GM18526 (cell line): ENCODE measurements around the gene CACTIN.

Experiments
- POLR2A ChIP-seq: IDR thresholded peaks from 3 replicates; pipeline ENCODE4 v1.6.1; 2011; ENCODE audit not compliant: insufficient read length; ENCODE audit errors: extremely low read depth

CACTIN gene

DNA sequence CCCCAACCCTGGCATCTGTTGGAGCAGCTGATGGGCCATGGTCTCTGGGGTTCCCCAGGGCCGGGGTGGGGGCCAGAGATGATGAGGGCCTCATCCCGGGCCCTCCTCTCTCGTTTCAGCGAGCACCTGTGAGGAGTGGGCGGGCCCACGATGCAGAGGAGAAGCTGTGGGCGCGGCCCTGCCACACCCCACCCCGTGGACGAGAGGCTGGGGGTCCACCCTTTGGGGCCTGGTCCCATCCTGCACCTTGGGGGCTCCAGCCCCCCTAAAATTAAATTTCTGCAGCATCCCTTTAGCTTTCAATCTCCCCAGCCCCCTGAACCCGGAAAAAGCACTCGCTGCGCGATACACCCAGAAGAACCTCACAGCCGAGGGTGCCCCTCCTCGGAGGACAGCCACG is 48.2 kb downstream of the CACTIN start:
- TF ChIP-seq POLR2A = no peak

DNA sequence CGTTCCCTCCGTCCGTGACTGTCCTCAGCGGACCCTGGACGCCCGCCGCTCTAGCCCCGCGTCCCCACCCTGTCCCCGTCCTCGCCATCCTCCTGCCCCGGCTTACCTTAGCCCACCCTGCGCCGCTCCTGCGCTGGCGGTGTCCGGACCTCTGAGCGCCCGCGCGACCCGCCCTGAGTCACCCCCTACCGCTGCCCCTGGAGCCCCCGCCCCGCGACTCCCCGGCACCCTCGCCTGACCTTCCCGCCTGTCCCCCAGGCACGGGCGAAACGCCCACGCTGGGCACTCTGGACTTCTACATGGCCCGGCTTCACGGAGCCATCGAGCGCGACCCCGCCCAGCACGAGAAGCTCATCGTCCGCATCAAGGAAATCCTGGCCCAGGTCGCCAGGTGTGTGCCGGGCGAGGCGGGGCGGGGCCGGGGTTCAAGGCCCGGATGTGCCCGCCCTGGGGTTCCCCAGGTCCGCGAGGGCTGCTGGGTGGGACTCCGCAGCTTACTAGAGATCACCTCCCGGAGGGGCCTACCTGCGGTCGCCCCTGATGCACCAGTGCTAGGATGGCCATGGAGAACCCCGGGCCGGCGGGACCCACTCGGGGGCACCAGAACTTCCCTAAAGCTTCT is 48.8 kb downstream of the CACTIN start:
- no peak for TF ChIP-seq POLR2A

- TF ChIP-seq POLR2A = no peak
Observed at GRCh38 chr19:3576696-3577443, 49.7 kb downstream of the CACTIN start.

- TF ChIP-seq POLR2A = no peak
Observed at GRCh38 chr19:3575949-3576673, 50.5 kb downstream of the CACTIN start.

GRCh38 chr19:3575260-3575741 is 51.3 kb downstream of the CACTIN start:
- TF ChIP-seq POLR2A = no peak

- TF ChIP-seq POLR2A = no peak
Observed at GRCh38 chr19:3573858-3574637, 52.5 kb downstream of the CACTIN start.

DNA sequence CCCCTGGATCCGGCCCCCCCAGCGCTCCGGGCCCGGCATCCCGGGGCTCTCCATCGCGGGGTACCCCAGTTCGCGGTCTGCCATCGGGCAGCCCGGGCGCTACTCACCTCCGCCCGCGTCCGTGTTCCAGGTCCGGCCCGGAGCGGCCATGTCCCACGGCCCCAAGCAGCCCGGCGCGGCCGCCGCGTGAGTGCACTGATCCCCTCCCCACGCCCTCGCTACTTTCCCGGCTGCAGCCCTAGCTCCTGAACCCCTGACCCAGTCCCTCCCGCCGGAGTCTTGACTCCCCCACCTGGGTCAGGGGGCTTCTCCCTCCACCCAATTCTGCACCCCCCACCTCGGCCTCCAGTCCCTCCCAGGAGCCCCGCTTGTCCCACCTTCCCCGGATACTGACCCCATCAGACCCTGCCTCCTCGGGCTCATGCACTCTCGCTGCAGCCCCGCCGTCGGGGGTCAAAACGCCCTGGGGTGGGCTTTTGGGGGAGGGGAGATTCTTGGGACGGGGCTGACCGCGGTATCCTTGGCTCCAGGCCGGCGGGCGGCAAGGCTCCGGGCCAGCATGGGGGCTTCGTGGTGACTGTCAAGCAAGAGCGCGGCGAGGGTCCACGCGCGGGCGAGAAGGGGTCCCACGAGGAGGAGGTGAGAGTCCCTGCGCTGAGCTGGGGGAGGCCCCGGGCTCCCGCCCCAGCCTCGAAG is 53.3 kb downstream of the CACTIN start:
- TF ChIP-seq POLR2A = no peak

DNA sequence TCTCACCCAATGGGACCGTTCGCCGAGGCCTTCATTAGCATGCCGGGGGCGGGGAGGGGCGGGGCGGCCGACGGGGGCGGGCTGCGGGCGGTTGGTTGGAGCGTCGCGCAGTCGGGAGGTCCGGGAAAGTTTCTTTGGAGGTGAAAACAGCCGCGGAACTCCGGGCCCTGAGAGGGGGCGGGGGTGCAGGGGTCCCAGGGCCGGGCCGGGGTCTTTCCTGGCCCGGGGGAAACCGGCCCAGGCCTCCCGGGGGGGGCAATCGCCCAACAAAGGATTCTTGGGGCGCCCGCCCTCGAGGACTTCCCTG is 53.8 kb downstream of the CACTIN start, which contains the start of gene HMG20B:
TSS of gene HMG20B (plus strand) at position 90 of the 307 bp plus-strand sequence. CDS start 366 bp downstream, outside the sequence.
- TF ChIP-seq POLR2A = no peak

DNA sequence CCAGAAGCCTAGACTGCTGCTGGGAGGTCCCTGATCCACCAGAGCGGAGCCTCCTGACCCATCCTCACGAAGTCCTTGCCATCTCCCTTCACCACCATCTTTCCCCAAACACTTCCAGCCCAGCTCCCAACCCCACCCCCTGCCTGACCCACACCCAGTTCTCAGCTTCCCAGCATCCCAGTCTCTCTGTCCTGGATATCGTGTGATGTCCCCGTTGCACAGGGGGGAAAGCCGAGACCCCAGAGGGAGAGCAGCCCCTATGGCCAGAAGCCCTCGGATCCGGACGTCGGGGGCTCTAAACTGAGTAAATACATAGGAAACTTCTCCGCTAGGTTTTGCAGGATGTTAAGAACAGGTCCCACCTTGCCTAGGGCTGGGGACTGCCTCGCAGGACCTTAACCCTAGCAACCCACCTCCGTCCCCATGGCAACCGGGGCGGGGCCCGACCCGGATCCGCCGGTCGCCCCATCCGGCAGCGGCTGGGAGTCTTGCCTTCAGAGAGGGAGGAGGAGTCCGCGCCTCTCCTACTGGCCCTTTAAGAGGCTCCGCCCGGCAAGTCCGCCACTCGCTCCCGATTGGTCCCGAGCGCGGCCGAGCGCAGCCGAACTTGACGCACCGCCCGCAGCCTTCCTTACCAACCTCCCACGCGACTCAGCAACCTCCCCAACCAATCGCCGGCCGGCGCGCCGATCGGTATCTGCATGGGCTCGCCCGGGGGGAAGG is 54.3 kb downstream of the CACTIN start:
- no peak for TF ChIP-seq POLR2A

- TF ChIP-seq POLR2A = no peak
Observed at GRCh38 chr19:3570606-3571011, 56.0 kb downstream of the CACTIN start.

GRCh38 chr19:3565139-3565538 is 61.5 kb downstream of the CACTIN start:
- TF ChIP-seq POLR2A = no peak

- TF ChIP-seq POLR2A = no peak
Observed at GRCh38 chr19:3563709-3564524, 62.7 kb downstream of the CACTIN start.
